HG02571 (cell line): Measurements from ENCODE around the gene CRADD.
"Not testable (repeated sequence)": the region's sequence is repeated elsewhere in the genome, so short reads cannot be mapped to it uniquely, and the experiment has no call there.

ENCODE experiments used
- ATAC-seq: cut with Tn5 transposase; IDR thresholded peaks from one replicate; pipeline ENCODE4 v1.9.1; 2021; ENCODE audit warnings: mild to moderate bottlenecking, moderate library complexity; ENCODE audit not compliant: unreplicated experiment

The CRADD gene

DNA sequence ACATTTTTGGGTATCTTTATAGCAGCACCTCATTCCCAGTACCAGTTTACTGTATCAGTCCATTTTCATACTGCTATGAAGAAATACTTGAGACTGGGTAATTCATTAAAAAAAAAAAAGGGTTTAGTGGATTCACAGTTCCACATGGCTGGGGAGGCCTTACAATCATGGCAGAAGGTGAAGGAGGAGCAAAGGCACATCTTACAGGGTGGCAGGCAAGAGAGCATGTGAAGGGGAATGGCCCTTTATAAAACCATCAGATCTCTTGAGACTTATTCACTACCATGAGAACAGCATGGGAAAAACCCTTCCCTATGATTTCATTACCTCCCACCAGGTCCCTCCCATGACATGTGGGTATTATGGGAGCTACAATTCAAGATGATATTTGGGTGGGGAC is 77.7 kb downstream of the CRADD start:
- not testable (repeated sequence) for ATAC-seq

DNA sequence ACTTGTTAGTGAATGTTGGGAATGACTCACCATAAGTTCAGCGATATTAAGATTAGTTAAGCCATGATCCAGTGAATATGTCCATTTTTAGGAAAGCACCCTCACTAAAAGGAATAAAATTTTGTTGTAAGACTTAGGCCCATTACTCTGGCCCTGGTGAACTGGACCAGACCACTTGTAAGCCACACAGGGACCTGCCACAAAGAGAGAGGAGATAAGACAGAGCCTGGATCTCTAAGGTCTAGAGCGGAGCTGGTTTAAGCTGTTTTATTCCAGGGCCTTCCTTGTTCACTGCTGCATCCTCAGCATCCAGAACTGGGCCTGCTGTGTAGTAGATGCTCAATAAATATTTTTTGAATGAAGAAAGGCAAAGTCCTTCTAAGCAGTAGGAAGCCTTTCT is 79.1 kb downstream of the CRADD start:
- no peak for ATAC-seq

DNA sequence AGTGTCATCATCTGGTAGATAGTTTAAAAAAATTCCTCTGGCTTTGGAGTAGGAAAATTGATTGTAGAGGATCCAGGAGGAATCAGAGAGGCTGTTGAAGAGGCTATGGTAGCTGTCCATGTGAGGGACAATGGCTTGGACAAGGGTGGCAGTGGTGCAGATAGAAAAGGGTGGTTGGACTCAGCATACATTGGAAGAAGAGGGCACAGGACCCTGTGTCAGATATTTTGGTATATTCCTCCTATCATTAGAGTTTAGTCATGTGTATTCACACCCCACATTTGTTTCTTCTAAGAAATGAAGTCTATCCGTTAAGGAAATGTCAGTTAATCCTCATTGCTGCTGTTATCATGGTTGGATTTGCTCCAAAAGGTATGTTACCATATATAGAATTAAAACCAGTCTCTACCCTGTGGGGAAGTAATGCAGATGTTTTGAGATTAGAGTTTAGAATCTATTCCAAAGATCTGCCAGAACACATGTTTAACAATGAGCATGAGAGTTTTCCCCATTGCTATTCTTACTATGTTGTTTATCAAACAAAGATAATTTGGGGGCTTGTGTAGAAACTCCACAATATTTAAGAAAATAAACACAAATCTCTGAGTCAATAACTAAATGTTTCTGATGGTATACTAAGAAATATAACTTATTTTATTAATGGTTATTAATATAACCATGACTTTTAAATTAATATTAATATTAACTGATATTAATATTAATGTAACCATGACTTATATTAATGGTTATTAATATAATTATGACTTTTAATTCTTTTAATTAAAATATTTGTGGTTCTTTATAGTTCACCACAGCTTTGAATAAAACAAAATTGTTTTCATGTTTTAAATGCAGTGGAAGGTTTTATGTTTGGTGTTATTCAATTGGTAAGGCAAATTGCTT is 80.9 kb downstream of the CRADD start:
- ATAC-seq = no peak

DNA sequence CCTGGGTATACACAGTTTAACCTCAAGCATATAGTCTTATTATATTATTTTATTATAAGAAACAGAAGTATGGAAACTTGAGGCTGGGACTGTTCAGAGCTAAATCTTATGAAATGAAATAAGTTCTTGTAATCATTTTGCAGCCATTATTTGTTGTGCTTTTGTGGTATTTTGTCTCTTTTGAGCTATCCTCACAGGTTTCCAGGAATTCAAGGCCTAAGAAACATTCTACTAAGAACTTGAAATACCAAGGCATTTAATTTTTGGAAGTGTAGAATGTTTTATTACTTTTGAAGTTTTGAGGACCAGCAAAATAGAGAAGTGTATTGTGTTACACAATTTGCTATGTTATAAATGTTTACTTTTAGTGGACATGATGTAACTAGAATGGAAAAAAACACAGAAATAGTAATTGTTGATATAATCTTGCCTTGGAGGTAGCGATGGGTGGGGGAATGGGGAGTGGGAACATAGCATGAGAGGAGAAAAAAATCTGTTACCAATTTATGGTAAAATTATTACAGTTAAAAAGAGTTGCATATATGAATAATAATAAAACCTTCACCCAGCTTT is 81.7 kb downstream of the CRADD start:
- ATAC-seq = no peak

DNA sequence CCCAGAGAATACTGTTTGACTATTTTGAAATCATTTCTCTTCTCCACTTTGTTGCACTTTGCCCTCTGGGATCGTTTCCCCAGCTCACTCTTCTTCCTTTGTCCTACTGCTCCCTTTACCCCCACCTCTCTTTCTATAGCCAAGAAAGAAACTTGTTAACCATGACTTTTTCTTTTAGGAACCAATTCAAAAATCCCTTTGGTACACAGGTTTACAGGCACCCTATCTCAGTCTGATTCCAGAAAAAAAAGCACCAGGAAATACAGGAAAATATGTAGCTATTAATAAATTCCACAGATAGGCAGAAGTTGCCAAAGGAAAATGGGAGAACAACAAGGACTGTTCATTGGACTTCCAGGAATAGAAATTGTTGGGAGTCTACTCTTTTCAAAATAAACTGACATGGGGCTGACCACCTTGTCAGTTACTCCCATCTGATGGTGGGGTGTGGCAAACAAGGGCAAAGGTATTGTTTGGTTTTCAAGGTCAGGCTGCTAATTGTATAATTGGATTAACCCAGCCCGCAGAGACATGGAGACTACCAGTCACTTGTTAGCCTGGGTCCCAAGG is 82.4 kb downstream of the CRADD start:
- ATAC-seq = no peak

DNA sequence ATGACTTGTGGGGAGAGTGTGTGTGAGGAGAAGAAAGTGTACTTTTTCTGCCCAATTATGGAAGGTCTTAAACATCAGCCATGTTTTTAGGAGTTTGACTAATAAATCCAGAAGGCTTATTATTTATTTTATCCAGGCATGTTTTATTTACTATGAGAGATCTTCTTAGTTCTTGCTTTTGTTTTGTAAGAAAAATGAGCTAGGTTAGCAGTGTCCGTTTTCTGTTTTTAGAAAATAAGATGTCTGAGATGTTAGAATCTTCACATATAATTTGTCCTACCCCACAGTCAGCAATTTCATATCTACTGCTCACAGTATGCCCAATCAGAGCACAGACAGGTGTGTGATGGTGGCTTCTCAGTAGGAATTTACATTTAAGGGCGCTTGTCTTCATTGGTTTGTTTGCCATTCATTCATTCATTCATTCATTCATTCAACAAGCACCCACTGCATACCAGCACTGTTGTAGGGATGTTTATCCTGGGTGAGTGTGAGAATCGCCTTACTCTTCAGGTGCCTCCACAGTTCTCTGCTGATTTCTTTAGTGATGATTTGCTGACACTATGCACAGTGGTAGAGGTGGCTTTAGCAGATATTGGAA is 83.2 kb downstream of the CRADD start:
- no peak for ATAC-seq

DNA sequence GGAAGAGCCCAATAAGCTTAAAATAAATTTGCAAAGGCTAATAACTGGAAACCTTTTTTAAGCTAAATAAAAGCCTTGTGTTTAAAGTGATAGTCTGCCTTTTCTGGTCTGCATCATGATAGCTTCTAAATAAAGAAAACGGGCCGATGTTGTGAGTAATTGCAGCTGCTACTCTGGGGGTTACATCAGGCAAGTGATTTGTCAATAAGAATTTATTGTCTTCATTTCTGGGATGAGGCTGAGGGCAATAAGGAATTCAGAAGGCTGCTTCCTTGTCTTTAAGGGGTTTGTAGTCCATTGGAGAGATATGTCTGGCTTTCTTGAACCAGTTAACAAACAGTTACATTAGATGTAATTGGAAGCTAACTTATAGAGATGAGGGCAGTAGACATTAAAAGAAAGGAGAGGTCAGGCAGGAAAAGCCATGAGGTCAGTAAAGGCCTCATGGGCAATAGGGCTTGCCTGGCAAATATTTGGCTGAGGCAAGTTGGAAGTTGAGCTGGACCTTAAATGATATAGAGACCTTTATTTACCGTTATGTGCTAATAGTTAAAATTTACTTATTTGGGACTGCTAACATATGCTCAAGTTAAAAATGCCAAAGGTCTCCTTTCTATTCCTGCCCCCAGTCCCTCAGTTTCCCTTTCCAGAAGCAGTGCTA is 85.0 kb downstream of the CRADD start:
- no peak for ATAC-seq

DNA sequence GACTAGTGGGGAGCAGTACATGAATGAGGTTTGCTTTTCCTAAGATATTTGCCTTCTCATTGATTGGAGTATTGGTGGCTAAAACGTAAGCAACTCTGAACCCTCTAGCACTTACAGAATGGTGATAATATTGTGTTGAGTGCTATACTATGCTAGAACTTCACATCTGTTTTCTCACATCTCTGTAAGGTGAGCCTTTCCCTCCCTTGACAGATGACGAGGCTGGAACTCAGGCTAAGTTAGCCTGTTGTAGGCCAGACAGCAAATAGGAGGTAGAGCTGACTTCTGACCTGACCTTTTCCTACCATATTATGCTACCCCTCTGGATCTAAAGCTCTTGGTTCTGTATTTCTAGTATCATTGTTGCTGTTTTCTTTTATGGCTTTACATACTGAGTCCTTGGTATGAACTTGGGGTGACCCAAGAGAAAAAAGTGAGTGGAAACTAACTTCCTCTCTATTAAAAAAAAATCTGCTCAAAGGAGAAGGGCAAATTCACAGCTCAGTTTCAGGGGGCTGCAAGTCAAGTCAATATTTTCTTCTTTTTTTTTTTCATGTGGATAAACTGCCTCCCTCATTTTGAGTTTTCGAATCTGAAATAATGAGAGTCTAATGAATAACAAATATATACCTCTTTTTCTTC is 85.9 kb downstream of the CRADD start:
- no peak for ATAC-seq

DNA sequence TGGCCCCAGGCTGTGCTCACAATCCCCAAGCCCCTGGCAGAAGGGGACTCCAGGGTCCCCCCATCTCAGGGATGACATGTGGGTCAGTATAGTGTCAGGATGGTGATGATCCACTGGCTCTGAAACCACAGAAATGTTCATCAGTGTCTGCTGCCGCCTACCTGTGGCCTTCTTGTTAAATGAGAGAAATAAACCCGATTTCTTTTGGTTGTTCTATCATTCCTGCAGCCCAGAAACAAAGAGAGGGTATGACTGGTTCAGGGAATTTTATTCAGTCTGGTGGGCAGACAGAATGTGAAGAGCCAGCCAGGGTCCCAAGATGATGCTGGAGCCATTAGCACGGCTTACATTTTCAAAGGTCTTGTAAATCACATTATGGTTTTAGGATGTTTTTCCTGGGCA is 86.6 kb downstream of the CRADD start:
- ATAC-seq = no peak

DNA sequence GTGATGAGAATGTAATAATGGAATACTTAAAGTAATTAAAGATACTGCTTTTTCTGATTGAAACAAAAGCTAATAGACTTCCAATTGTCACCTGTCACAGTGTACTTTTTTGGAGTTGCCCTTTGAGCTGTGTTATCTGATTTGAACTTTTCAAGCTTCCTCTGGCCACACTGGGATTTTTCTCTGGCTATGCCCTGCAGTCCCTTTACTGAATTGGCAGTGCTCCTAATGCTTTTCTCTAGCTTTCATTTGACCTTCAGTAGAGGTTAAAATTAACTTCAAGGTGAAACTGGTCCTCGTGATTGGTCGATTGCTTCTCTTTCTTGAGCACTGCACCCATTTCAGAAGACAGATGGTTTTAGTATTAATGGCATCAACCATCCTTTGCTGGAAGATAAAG is 89.2 kb downstream of the CRADD start:
- ATAC-seq = no peak

DNA sequence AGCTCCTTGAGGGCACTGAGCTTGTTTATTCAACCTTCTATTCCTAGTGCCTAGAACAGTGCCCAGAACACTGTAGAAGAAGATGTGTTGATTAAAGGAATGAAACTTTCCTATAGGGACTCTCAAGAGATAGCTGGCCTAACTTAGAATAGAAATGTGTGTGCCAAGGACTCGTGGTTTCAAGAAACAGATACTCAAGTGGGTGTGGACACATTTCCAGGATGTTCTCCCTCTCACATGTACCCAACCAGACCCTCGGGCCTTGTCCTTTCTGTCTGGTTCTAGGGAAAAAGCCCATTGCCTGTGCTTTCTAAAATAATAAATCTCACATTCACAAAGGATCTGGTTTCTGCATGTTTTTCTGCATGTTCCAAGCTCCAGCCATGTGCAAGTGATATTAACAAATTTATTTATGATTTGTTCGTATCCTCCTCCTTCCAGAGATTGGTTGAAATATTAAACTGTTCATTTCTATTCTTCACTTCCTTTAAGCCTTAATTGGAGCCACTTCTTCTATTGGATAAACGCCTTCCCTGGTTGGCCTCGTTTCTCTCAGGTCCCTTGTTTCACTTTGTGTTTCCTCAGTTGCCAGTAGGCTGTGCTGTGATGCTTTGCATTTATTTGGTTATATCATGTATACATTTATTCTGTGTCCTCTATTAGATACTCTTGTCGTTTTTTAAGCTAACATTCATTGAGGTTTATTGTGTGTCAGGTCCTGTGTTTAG is 89.8 kb downstream of the CRADD start:
- ATAC-seq = no peak

DNA sequence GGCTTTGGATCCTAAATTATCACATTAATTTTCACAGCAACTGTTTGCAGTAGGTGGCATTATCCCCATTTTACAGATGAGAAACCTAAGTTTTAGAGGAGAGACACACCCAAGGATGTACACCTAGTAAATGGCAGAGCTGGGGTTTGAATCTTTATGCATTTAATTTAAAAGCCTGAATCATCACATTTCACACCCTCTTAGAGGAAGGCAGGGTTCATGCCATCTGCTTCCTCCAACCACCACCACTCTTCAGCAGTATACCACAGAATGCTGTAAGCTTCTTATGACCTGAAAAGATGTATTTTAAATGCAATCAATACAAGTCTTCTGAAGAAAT is 90.3 kb downstream of the CRADD start:
- ATAC-seq = no peak

DNA sequence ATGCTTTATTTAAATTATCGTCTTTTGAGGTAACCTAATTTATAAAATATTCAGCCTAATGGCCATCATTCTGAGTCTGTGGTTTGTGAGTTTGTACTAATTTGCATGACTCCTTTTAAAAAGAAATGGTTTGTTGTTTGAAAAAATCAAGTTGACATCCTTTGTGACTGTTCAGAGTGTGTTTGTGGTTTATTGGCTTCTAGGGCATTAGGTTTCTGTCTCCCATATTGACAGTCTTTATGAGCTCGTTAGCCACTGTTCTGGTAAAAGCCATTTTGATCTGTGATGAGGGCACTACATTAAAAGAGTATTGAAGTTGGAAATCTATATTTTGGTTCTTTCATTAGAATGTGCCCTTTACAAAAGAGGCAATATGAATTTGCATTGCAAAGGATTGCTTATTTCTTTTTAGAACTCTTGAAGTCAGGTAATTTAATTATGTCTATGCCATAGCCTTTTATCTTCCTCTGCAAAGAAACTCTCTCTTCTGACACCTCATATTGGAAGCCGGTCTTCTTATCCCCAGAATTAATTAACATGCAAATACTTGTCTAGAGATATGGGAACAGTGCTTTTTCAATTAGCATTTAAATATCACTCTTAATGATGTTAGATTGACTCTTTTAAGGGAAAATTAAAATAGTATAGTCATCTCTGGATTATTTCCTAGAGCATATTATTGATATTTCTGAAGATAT is 95.0 kb downstream of the CRADD start:
- ATAC-seq = no peak

DNA sequence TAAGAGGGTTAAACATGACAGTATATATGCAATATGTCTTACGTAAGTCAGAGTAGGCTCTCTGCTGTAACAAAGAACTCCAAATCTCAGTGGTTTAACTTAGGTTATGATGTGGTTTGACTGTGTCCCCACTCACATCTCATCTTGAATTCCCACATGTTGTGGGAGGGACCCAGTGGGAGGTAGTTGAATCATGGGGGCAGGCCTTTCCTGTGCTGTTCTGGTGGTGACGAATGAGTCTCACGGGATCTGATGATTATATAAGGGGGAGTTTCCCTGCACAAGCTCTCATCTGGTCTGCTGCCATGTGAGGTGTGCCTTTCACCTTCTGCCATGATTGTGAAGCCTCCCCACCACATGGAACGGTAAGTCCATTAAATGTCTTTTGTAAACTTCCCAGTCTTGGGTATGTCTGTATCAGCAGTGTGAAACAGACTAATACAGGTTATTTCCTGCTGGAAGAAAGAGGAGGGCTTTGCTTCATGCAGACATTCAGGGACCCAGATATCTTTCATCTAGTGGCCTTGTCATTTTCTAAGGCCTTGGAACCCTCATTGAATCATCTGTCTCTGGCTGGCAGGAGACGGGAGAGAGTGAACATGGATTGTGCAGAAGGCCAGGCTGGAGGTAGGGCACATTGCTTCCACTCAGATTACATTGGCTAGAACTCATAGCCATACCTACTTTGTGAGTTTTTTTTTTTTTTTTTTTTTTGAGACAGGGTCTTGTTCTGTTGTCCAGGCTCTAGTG is 96.1 kb downstream of the CRADD start:
- no peak for ATAC-seq

DNA sequence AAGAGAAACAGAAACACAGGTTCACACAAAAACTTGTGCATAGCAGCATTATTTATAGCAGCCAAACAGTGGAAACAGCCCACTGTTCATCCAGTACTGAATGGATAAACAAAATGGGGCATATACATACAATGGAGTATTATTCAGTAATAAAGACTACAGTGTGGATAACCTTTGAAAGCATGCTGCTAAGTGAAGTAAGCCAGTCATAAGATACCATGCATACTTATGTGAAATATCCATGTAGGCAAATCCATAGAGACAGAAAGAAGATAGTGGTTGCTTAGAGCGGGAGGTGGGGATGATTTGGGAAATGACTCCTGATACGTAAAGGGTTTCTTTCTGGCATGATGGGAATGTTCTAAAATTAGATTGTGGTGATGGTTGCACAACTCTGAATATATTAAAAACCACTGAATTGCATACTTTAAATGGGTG is 99.4 kb downstream of the CRADD start:
- ATAC-seq = no peak

DNA sequence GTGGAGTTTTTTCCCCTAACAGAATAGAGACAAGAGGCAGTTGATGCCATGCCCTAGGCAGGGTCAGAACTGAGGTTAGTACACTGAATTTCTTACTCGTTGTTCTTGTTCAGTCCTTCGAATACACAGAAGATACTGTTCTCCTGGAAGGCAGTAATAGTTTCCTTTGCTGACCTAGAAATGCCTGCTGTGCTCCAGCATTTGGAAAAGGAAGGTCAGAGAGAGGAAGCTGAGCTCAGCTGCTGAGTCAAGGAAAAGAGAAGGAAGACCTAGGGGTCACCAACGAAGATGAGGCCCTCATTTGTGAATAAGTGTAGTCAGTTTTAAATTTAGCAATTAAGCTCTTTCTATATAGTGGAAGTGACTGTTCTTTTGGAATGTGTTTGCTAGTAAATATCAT is 100.1 kb downstream of the CRADD start:
- no peak for ATAC-seq

DNA sequence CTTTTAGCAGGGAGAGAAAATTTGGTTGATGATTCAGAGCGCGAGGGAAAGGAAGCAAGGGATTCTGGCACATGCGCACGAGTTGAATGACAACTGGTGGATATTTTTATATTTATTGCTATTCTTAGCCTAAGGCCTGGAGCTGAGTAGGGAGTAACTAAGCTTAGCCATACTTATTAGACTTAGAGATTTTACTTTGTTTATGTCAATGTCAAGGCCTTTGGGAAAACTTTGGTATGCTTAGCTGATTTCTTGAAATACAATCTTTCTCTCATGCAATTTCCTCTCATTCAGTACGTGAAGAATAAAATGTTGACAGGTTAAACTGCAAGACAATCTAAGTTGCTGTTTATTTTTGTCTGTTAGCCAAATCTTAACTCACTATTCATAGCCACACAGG is 101.1 kb downstream of the CRADD start:
- no peak for ATAC-seq

DNA sequence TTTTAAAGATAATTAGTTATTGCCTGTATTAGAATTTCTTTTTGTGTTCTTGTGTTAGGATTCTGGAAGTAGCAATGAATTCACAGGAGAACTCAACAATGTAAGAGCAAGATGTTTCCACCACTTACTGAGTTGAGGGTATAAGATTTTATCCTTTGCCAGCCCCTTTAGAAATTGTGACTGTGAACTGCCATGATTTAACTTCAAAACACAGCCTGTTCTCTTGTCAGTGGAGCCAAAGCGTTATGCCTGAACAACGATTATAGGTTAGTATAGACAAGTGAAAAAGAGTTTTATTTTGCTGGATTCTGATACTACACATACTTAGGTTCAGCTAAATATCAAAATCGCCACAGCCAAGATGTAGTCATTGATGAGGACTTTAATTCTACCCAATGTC is 101.6 kb downstream of the CRADD start:
- ATAC-seq = no peak

DNA sequence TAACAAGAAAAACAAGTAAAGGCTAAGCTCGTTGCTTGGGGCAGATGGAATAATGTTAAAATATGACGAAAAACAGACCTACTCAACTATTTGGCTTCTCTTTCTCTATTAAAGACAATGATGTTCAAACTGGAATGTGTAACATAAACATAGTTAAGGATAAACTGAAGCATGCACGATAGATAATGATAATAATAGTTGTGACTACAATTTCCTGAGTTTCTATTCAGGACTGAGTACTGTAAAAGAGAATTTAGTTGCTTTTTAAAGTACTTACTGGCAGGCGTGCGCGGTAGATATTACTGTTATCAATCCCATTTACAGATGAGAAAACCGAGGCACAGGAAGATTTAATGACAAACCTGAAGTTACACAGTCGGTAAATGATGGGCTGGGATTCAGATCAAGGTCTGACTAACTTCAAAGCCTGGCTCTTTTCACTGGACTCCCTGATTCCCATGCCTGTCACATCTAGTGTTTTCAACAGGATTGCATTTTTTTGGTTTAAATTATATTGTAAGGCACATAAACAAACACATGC is 103.0 kb downstream of the CRADD start:
- ATAC-seq = no peak
